MM.1S (cell line): Measurements from ENCODE around the gene UBE2D1.

Experiments
- DNase-seq: peaks from one replicate; pipeline ENCODE4 v3.0.0-alpha.2; 2015
- H2AFZ ChIP-seq: fragments of 300-600 bp; sonication (generic); 2 replicates; pipeline ENCODE4 v1.6.0; 2016; ENCODE audit warnings: antibody characterized with exemption, low read length
- H3F3A ChIP-seq: fragments of 300-600 bp; sonication (generic); 2 replicates; pipeline ENCODE4 v1.6.1; 2016; ENCODE audit warnings: mild to moderate bottlenecking, antibody characterized with exemption, low read length, moderate library complexity, mixed read lengths; ENCODE audit not compliant: insufficient read depth
- H3K27ac ChIP-seq: fragments of 300-600 bp; sonication (generic); 2 replicates; pipeline ENCODE4 v1.5.1; 2016; ENCODE audit warnings: mild to moderate bottlenecking, low read length
- H3K27me3 ChIP-seq: fragments of 300-600 bp; sonication (generic); replicated peaks from 2 replicates; pipeline ENCODE4 v1.6.0; 2016; ENCODE audit warnings: low read length; ENCODE audit not compliant: insufficient read depth
- H3K36me3 ChIP-seq: fragments of 300-600 bp; sonication (generic); replicated peaks from 2 replicates; pipeline ENCODE4 v1.6.1; 2016; ENCODE audit warnings: mild to moderate bottlenecking, low read length, mixed read lengths; ENCODE audit not compliant: insufficient read depth
- H3K4me1 ChIP-seq: fragments of 300-600 bp; sonication (generic); 2 replicates; pipeline ENCODE4 v1.6.1; 2016; ENCODE audit warnings: low read length, mixed read lengths
- H3K4me2 ChIP-seq: fragments of 300-600 bp; sonication (generic); 2 replicates; pipeline ENCODE4 v1.6.0; 2016; ENCODE audit warnings: low read depth, low read length
- H3K4me3 ChIP-seq: fragments of 300-600 bp; sonication (generic); 2 replicates; pipeline ENCODE4 v1.5.1; 2016; ENCODE audit warnings: low read length, mixed read lengths
- H3K79me2 ChIP-seq: fragments of 300-600 bp; sonication (generic); 2 replicates; pipeline ENCODE4 v1.6.1; 2016; ENCODE audit warnings: mixed run types, low read length, mixed read lengths
- H3K9ac ChIP-seq: fragments of 300-600 bp; sonication (generic); 2 replicates; pipeline ENCODE4 v1.6.1; 2016; ENCODE audit warnings: low read length, mixed read lengths
- H3K9me2 ChIP-seq: fragments of 300-600 bp; sonication (generic); replicated peaks from 2 replicates; pipeline ENCODE4 v1.6.1; 2016; ENCODE audit warnings: mild to moderate bottlenecking, low read length, mixed read lengths; ENCODE audit not compliant: insufficient read depth
- H3K9me3 ChIP-seq: fragments of 300-600 bp; sonication (generic); replicated peaks from 2 replicates; pipeline ENCODE4 v1.6.1; 2016; ENCODE audit warnings: mild to moderate bottlenecking, low read length, mixed read lengths; ENCODE audit not compliant: insufficient read depth
- H4K20me1 ChIP-seq: fragments of 300-600 bp; sonication (generic); 2 replicates; pipeline ENCODE4 v1.6.1; 2016; ENCODE audit warnings: mild to moderate bottlenecking, low read length, moderate library complexity, mixed read lengths; ENCODE audit not compliant: insufficient read depth
- EZH2 ChIP-seq: fragments of 300-600 bp; sonication (generic); optimal IDR thresholded peaks from 2 replicates; pipeline ENCODE3; 2017; ENCODE audit warnings: low read depth, mild to moderate bottlenecking, antibody characterized with exemption, low read length, mixed read lengths
- EZH2phosphoT487 ChIP-seq: fragments of 300-600 bp; sonication (generic); IDR thresholded peaks from 2 replicates; pipeline ENCODE4 v1.6.1; 2018; ENCODE audit warnings: antibody characterized with exemption, low read length
- TF ChIP-seq, protein P1 (sequence below): fragments of 300-600 bp; sonication (generic); IDR thresholded peaks from 2 replicates; pipeline ENCODE4 v1.5.1; 2016; ENCODE audit warnings: antibody characterized with exemption, low read length, mixed read lengths

The UBE2D1 gene

GRCh38 chr10:58384095-58384494 is 49.3 kb downstream of the UBE2D1 start:
- TF ChIP-seq, protein P1, sequence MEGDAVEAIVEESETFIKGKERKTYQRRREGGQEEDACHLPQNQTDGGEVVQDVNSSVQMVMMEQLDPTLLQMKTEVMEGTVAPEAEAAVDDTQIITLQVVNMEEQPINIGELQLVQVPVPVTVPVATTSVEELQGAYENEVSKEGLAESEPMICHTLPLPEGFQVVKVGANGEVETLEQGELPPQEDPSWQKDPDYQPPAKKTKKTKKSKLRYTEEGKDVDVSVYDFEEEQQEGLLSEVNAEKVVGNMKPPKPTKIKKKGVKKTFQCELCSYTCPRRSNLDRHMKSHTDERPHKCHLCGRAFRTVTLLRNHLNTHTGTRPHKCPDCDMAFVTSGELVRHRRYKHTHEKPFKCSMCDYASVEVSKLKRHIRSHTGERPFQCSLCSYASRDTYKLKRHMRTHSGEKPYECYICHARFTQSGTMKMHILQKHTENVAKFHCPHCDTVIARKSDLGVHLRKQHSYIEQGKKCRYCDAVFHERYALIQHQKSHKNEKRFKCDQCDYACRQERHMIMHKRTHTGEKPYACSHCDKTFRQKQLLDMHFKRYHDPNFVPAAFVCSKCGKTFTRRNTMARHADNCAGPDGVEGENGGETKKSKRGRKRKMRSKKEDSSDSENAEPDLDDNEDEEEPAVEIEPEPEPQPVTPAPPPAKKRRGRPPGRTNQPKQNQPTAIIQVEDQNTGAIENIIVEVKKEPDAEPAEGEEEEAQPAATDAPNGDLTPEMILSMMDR: no peak
- TF ChIP-seq EZH2phosphoT487 (no peak), EZH2 (no peak)
- no peaks in the 10 kb centered on the region for H3K9me3 ChIP-seq
- peak; percentile 45 for DNase-seq
- H3K4me3 ChIP-seq: peak overlapping the region; percentile 84
- H3K79me2 ChIP-seq: peaks cover 39% of the 10 kb centered on the region
- no peaks in the 10 kb centered on the region for H4K20me1 ChIP-seq
- peak overlapping the region; percentile 76 for H3K9ac ChIP-seq
- H3K4me1 ChIP-seq: peaks cover 20% of the 10 kb centered on the region
- H3K9me2 ChIP-seq: no peaks in the 10 kb centered on the region
- H3K27ac ChIP-seq: peak overlapping the region; percentile 79
- H3K27me3 ChIP-seq: no peaks in the 10 kb centered on the region
- H3F3A ChIP-seq: peaks cover 12% of the 10 kb centered on the region
- peak overlapping the region; percentile 85 for H2AFZ ChIP-seq
- H3K4me2 ChIP-seq: peak overlapping the region; percentile 92
- peaks cover 8% of the 10 kb centered on the region; the same call in 1 of the 2 replicates for H3K36me3 ChIP-seq

GRCh38 chr10:58384544-58384998 is 49.8 kb downstream of the UBE2D1 start:
- Histone ChIP-seq H3K27ac (peak overlapping the region; percentile 79), H3K9me3 (no peaks in the 10 kb centered on the region), H3F3A (peaks cover 12% of the 10 kb centered on the region), H3K4me1 (peaks cover 20% of the 10 kb centered on the region), H2AFZ (peak overlapping the region; percentile 85), H3K4me2 (peak overlapping the region; percentile 92), H4K20me1 (no peaks in the 10 kb centered on the region), H3K36me3 (peaks cover 8% of the 10 kb centered on the region; the same call in 1 of the 2 replicates), H3K9ac (peak overlapping the region; percentile 76), H3K79me2 (peaks cover 44% of the 10 kb centered on the region), H3K27me3 (no peaks in the 10 kb centered on the region), H3K4me3 (peak overlapping the region; percentile 84), H3K9me2 (no peaks in the 10 kb centered on the region)
- no peak for TF ChIP-seq EZH2phosphoT487
- TF ChIP-seq, protein P1: no peak
- TF ChIP-seq EZH2: no peak
- DNase-seq: no peak

GRCh38 chr10:58384999-58385783 is 50.4 kb downstream of the UBE2D1 start, which contains the start of gene TFAM:
TSS of gene TFAM (plus strand) at chr10:58385410. CDS start at chr10:58385548, 138 bp downstream.
- Histone ChIP-seq H4K20me1 (no peaks in the 10 kb centered on the region), H3K9me3 (no peaks in the 10 kb centered on the region), H2AFZ (peak within 1 kb of the TSS; percentile 85), H3F3A (peaks cover 12% of the 10 kb centered on the region), H3K9ac (peak within 1 kb of the TSS; percentile 86), H3K4me2 (peak within 1 kb of the TSS; percentile 92), H3K27ac (peak within 1 kb of the TSS; percentile 79), H3K79me2 (peaks cover 50% of the 10 kb centered on the region), H3K4me1 (peaks cover 20% of the 10 kb centered on the region), H3K36me3 (peaks cover 14% of the 10 kb centered on the region; the same call in 1 of the 2 replicates), H3K27me3 (no peaks in the 10 kb centered on the region), H3K4me3 (peak within 1 kb of the TSS; percentile 84), H3K9me2 (no peaks in the 10 kb centered on the region)
- DNase-seq: peak; percentile 95
- TF ChIP-seq EZH2phosphoT487: no peak
- TF ChIP-seq, protein P1: peak; percentile 57
